IPS DF 4.7 (cell line): Measurements from ENCODE around the gene CASP9.

Source experiments
- DNase-seq: peaks from one replicate; pipeline ENCODE4 v3.0.0-alpha.2; 2013; ENCODE audit warnings: low spot score; ENCODE audit errors: extremely low read depth

CASP9 gene

DNA sequence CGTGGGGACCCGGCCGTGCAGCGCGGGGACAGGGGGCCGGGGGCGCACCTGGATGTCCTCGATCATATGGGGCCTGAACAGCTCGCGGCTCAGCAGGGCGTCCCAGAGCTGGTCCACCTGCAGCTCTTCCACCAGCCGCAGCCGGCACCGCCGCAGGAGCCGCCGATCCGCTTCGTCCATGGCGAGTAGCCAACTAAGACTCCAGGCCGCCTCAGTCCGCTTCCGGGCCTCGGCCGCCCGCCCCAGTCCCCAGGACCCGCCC lies at the start of gene CASP9:
Gene CASP9, minus strand, starts transcription at position 195 of the 262 bp plus-strand sequence. Its CDS starts 15 bp downstream, at position 180.
- no peak for DNase-seq

DNA sequence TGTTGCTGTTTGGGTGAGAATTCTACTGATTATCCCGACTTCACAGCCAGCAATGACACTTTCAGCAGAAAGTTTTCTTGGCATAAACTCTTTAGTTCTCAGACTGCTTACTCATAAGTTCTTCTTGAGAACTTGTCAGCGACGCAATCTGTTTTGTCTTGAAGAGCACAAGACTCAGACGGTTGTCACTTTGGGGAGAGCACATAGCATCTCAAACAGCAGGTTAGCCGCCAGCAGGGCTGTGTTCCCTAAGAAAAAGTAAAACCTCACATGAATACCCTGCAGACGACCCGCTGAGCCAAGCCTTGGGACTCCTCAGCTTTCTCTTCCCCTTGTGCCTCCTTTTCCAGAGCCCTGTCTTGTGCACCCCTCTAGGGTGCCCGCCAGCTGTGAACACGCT lies 49.5 kb upstream of the CASP9 start:
- DNase-seq, result no peak

GRCh38 chr1:15571266-15571665 lies 47.3 kb upstream of the CASP9 start:
- no peak for DNase-seq

DNA sequence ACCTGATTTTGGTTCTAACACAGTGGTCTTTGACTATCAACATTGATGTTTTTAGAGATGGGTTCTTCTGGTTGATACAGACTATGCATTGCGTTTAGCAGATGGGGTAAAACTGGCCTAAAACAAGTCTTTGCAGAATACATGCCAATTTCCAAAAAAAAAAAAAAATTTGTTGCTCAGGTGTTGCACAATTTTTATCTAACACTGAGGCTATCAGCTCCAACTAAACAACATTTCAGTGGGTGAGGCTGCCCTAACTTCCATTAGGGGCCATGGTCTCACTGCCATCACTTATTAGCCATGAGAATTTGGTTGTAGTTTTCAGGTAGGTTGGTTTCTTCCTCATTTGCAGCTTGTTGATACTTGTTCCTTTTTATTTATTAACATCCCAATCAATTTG lies 46.8 kb upstream of the CASP9 start:
- no peak for DNase-seq

DNA sequence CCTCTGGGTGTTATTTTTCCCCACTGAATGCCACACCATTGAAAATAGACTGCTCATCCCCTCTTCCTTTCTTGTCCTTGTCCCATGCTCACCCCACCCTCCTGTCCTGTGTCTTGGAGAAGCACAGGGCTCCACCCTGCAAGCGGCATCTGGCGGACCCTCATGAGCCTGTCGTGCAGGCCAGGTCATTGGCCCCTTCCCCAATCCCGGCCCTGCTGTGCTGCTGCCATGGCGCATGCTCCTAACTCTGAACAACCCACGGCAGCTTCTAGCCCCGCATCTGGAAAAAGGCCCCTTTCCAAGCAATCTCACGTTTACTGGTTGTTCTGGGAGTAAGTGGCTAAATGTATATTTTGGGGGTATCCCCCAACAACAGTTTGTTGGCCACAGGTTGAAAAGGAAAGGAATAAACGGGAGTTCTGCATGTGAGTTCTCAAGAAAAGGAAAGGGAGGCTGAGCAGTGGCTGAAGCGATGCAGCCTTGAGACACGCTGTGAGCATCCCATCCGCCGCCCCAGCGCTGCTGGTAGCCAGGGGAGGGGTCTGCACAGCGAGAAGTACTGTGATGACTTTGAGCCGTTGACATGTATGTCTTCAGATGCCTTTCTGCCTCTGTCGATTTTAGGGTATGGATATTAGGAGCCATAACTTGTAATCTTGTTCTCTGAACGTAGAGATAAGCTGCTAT lies 44.5 kb upstream of the CASP9 start:
- DNase-seq, result no peak

DNA sequence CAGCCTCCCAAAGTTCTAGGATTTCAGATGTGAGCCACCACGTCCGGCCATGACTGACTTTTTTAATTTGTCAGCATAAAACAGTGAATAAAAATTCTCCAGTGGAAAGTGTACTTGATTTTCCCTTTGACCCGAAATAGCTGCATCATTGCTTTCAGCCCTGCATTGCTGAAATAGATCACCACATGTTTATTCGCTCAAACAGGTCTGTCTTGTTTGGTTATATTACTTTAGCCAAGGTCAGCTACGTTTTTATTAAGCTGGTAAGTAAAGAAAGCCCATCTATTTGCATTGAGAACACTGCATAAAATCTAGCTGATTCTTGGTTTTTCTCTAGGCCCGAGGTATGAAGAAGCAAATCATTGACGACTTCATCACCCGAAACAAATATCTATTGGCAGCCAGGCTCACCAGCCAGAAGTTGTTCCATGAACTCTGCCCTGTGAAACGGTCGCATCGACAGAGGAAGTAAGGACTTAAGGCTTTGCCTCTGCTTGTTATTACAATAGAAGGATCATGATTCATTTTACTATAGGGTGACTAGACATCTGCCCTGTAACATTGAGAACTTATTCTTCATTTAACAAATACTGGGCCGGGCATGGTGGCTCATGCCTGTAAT lies 35.3 kb upstream of the CASP9 start:
- no peak for DNase-seq

DNA sequence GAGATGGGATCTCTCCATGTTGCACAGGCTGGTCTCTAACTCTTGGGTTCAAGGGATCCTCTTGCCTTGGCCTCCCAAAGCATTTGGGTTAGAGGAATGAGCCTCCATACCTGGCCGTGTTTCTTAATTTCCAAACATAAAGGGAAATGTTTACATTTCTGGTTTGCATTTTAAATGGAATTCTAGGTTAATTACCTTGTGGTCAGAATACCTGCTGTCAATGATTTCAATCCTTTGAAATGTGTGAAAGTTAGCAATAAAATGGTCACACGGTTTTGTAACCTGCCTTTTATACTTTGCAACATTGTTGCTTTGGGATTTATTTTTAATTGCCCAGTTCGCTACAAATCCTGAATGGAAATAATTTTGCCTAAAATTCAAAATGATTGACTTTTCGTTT lies 34.5 kb upstream of the CASP9 start:
- DNase-seq, result no peak

DNA sequence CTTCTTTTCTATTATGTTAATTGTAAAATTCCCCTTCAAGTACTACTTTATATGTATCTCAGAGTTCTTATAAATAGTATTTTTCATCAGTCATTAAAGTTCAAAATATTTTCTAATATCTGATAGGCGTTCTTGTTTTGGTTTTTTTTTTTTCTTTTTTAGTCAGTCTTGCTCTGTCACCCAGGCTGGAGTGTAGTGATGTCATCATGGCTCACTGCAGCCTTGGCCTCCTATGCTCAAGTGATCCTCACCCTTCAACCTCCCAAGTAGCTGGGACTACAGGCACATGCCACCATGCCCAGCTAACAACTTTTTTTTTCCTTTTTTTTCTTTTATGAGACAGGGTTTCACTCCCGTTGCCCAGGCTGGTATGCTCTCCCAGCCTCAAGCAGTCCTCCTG lies 33.6 kb upstream of the CASP9 start:
- no peak for DNase-seq

- DNase-seq, result no peak
Observed at GRCh38 chr1:15557008-15557407, 33.0 kb upstream of the CASP9 start.

DNA sequence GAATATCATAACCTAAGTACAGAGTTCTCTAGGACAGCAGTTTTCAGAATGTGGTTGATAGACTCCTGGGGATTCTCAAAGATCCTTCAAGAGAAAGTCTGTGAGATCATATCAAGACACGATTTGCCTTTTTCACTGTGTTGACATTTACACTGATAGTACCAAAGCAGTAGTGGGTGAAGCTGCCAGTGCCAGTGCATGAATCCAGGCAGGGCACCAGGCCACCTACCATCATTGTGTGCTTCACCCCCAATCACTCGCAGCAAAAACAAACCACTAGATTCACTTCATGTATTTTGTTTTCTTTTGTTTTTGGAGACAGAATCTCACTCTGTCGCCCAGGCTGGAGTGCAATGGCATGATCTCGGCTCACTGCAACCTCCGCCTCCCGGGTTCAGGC lies 26.6 kb upstream of the CASP9 start:
- no peak for DNase-seq

GRCh38 chr1:15546641-15547040 lies 22.6 kb upstream of the CASP9 start:
- no peak for DNase-seq

DNA sequence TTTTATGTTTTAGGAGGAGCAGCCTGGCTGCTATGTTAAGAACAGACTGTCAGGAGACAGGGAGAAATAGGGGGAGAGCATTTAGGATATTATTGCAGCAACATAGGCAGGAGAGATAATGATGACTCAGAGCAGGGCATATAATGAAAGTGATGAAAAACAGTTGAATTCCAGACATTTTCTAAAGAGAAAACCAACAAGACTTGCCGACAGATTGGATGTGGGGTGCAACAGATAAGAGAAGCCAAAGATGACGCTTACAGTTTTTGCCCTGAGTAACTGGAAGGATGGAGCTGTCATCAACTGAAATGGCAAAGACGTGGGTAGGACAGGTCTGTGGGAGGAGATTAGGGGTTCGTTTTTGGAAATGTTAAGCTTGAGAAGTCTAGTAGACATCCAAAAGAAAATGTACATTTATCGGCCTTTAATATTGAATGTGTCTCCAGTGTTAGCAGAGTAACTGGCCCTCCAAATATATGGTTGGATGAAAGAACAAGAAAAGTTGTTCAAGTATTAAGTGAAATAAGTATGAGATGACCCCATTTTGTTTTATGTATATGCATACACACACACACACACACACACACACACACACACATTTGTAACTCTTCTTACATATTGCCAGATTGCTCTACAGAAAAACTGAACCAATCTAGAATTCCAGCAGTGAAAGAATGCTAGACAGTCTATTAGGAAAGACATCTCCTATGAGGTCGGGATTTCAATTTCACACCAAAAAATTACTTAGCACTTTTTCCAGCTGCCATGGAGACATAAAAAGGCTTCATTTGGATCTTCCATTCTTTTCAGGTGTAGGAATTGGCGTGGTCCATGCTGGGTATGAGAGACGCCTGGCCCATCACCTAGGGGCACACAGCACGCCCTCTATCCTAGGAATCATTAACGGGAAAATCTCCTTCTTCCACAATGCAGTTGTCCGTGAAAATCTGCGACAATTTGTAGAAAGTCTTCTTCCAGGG lies 19.9 kb upstream of the CASP9 start:
- no peak for DNase-seq

DNA sequence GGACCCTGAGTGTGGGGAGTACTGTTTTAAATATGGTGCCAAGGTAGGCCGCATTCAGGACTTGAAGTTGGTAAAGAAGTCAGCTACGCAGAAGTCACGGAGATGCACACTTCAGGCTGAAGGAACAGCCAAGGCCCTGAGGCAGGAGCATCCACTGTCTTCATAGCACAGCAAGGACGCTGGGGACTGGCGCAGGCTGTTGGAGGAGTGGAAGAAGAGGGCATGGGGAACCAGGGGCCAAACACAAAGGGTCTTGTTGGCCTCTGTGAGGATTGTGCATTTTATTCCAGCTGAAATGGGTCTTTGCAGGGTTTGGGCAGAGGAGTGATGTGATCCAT lies 19.2 kb upstream of the CASP9 start:
- DNase-seq, result no peak

- DNase-seq, result no peak
Observed at GRCh38 chr1:15542388-15543250, 18.6 kb upstream of the CASP9 start.

- DNase-seq, result no peak
Observed at GRCh38 chr1:15541231-15541792, 17.3 kb upstream of the CASP9 start.

DNA sequence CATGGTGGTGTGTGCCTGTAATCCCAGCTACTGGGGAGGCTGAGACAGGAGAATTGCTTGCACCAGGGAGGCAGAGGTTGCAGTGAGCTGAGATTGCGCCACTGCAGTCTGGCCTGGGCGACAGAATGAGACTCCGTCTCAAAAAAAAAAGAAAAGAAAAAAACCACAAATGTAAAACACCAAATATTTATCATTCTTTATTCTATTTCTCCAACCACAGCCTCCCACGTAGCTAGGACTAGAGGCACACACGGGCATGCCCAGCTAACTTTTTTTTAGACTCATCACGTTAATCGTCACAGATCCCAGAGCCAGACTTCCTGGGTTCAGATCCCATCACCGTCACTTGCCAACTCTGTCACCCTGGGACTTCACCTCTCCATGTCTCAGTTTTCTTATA lies 16.2 kb upstream of the CASP9 start:
- DNase-seq, result no peak

DNA sequence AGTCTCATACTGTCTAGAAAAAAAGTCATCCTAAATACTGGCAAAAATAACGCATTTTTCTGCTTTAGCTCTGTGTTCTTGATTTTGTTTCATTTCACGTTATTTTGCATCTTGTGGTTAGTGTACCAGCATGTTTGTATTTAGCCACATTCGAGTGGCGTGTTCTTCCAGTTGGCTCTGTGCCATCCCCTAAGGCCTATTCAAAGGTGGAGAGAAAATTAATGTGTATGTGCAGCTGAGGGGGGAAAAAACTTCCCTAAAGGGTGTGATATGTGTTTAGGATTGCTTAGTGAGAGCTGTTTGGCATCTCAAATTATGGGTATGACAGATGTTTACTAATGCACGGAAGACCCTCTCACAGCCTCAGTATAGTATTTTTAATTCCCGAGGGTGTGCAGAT lies 14.8 kb upstream of the CASP9 start:
- no peak for DNase-seq

- no peak for DNase-seq
Observed at GRCh38 chr1:15531682-15532081, 7.7 kb upstream of the CASP9 start.

DNA sequence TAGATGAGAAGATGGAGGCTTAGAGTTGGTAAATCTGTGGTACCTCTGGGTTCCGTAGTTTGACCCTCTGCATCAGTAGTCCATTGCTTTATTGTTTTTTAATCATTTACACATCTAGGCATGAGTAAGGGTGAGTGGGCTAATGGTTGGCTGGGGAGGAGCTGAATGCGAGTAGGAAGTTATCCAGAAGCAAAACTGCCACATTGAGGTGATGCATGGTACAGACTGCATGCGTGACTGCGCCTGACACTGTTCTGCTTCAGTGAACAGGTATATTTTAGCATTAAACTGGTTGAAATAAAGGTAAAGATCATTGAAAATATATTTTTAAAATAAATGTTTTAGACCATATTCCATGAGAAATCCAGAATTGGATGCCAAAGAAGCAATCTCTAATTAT lies 7.0 kb upstream of the CASP9 start:
- DNase-seq, result no peak

DNA sequence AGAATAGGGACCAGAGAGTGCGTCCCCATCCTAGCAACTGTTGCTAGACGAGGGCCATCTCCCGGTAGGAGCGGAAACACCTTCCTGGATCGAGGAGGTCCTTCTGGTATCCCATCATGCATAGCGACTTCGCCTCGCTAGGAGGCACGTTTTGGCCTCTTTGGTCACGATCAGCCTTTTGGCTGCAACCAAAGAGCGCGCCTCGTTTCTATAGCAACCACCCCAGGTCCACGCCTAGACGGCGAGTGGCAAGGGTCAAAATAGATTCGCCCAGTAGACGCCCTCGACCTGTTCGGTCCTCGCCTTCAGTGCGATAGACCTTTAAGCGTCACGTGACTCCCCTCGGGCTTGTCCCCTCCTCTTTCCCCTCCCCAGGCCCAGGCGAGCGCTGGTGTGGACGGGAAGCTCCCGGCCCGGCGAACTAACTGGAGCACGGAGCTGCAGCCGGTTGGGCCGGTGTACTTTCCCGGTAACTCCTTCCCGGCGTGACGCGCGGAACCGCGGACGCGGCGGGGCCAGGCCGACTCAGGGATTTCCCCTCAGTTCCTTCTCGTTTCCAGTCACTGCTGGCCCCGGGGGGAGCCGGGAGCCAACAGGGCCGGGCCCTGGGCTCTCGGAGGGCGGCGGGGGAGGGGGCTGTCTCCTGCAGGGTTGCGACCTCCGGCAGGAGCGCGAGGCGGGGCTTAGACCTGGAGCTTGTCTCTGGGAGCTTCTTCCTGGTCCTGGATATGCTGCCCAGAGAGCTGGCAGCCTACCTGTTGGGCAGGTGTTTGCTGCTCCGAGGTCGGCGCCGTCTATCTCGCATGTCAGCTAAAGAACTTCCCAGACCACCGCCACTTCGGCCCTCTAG lies 2.7 kb upstream of the CASP9 start, which contains the start of gene DNAJC16:
Gene DNAJC16, plus strand, starts transcription at position 359 of the 850 bp plus-strand sequence. CDS start 2,258 bp downstream, outside the sequence.
- peak; percentile 100 for DNase-seq
